Naive B cell (primary cell): ENCODE data around the gene SCAMP4. TPM values are rescaled to one million over a fixed set of nuclear protein-coding genes. Genes with fewer than 3 reads are reported as not detected.

Experiments used
- ATAC-seq, 2 donors: fragments of 150-1000 bp; cut with Tn5 transposase; 2 replicates each; pipeline ENCODE4 v1.10.0; 2021; ENCODE audit warnings: low read depth in 2 of 2, mild to moderate bottlenecking in 2 of 2, moderate library complexity in 2 of 2
- DNase-seq: peaks from one replicate; pipeline ENCODE4 v3.0.0; 2022
- H3K27ac Mint-ChIP-seq, 6 donors: one replicate each; pipeline ENCODE4 v1.8.0; 2020 to 2022; ENCODE audit warnings: mild to moderate bottlenecking in 6 of 6, mixed read lengths in 6 of 6, moderate library complexity in 5 of 6, inconsistent platforms in 2 of 6
- H3K27me3 Mint-ChIP-seq, 3 donors: one replicate each; pipeline ENCODE4 v1.8.0; 2021 to 2022; ENCODE audit warnings: mixed read lengths in 3 of 3, mild to moderate bottlenecking in 1 of 3
- H3K36me3 Mint-ChIP-seq, 2 donors: one replicate each; pipeline ENCODE4 v1.8.0; 2020 to 2022; ENCODE audit warnings: mixed read lengths in 2 of 2, inconsistent platforms in 1 of 2, mild to moderate bottlenecking in 1 of 2
- H3K4me1 Mint-ChIP-seq, 3 donors: one replicate each; pipeline ENCODE4 v1.8.0; 2020 to 2022; ENCODE audit warnings: mixed read lengths in 3 of 3, inconsistent platforms in 1 of 3, mild to moderate bottlenecking in 1 of 3, moderate library complexity in 1 of 3
- H3K4me3 Mint-ChIP-seq, 8 donors: one replicate each; pipeline ENCODE4 v1.8.0; 2020 to 2022; ENCODE audit warnings: mild to moderate bottlenecking in 8 of 8, mixed read lengths in 8 of 8, moderate library complexity in 8 of 8, inconsistent platforms in 2 of 8
- H3K9me3 Mint-ChIP-seq, 7 donors: one replicate each; pipeline ENCODE4 v1.8.0; 2020 to 2022; ENCODE audit warnings: mixed read lengths in 7 of 7, mild to moderate bottlenecking in 5 of 7, inconsistent platforms in 2 of 7, moderate library complexity in 1 of 7
- polyA plus RNA-seq, 6 donors: library from polyadenylated mRNA; unstranded; fragments of 300-500 nt; fragmentation: Illumina TruSeq; gene quantifications; one replicate each; pipeline ENCODE4 v1.2.3, GENCODE V29; 2021; ENCODE audit warnings: low read depth in 6 of 6

SCAMP4 gene
- polyA plus RNA-seq, 6 donors from 2014 or later: 18.9 to 35.1 (median 25.6) TPM

- ATAC-seq: no peak
- Mint-ChIP-seq H3K9me3 (no peaks in the 10 kb centered on the region), H3K27ac (peak overlapping the region; percentile 12 to 99 (median 76)), H3K4me1 (peaks cover 36 to 39% (median 36%) of the 10 kb centered on the region in 3 donors), H3K36me3 (no peaks in the 10 kb centered on the region), H3K27me3 (no peaks in the 10 kb centered on the region), H3K4me3 (peak overlapping the region in 7 of 8 donors; percentile 10 to 64 (median 51))
- DNase-seq: no peak
Measured at GRCh38 chr19:1945899-1946298, 40.7 kb downstream of the SCAMP4 start.

GRCh38 chr19:1947651-1948209, 42.5 kb downstream of the SCAMP4 start:
- Mint-ChIP-seq H3K9me3 (no peaks in the 10 kb centered on the region), H3K36me3 (no peaks in the 10 kb centered on the region), H3K27ac (peak overlapping the region in 1 of 6 donors; percentile 64), H3K4me3 (no peak overlapping the region), H3K27me3 (no peaks in the 10 kb centered on the region), H3K4me1 (peaks cover 27 to 48% (median 27%) of the 10 kb centered on the region in 3 donors)
- ATAC-seq: no peak
- DNase-seq: no peak

GRCh38 chr19:1949304-1950101, 44.3 kb downstream of the SCAMP4 start:
- H3K27me3 Mint-ChIP-seq: no peaks in the 10 kb centered on the region
- H3K36me3 Mint-ChIP-seq: no peaks in the 10 kb centered on the region
- ATAC-seq (no peak), DNase-seq (no peak)
- H3K4me1 Mint-ChIP-seq: peaks cover 13 to 34% (median 14%) of the 10 kb centered on the region in 3 donors
- H3K27ac Mint-ChIP-seq: peak overlapping the region in 3 of 6 donors; percentile 44 to 93 (median 64)
- H3K4me3 Mint-ChIP-seq: peak overlapping the region in 2 of 8 donors; percentile 6 to 33
- no peaks in the 10 kb centered on the region for H3K9me3 Mint-ChIP-seq

GRCh38 chr19:1950640-1951039, 45.4 kb downstream of the SCAMP4 start:
- ATAC-seq (no peak), DNase-seq (no peak)
- Mint-ChIP-seq H3K27ac (peak overlapping the region in 1 of 6 donors; percentile 67), H3K4me3 (peak overlapping the region in 2 of 8 donors; percentile 15 to 64), H3K4me1 (peaks cover 14 to 30% (median 19%) of the 10 kb centered on the region in 3 donors), H3K27me3 (no peaks in the 10 kb centered on the region), H3K36me3 (no peaks in the 10 kb centered on the region), H3K9me3 (no peaks in the 10 kb centered on the region)

GRCh38 chr19:1952635-1953034, 47.4 kb downstream of the SCAMP4 start:
- H3K36me3 Mint-ChIP-seq: no peaks in the 10 kb centered on the region
- H3K4me1 Mint-ChIP-seq: peaks cover 11 to 34% (median 24%) of the 10 kb centered on the region in 3 donors
- H3K9me3 Mint-ChIP-seq: no peaks in the 10 kb centered on the region
- no peaks in the 10 kb centered on the region for H3K27me3 Mint-ChIP-seq
- DNase-seq (no peak), ATAC-seq (no peak)
- peak overlapping the region in 2 of 8 donors; percentile 42 to 47 for H3K4me3 Mint-ChIP-seq
- no peak overlapping the region for H3K27ac Mint-ChIP-seq

- H3K36me3 Mint-ChIP-seq: no peaks in the 10 kb centered on the region
- no peak for DNase-seq
- no peak overlapping the region for H3K27ac Mint-ChIP-seq
- peaks cover 11 to 34% (median 24%) of the 10 kb centered on the region in 3 donors for H3K4me1 Mint-ChIP-seq
- no peak overlapping the region for H3K4me3 Mint-ChIP-seq
- ATAC-seq: no peak
- H3K9me3 Mint-ChIP-seq: no peaks in the 10 kb centered on the region
- H3K27me3 Mint-ChIP-seq: no peaks in the 10 kb centered on the region
Measured at GRCh38 chr19:1953037-1953436, 47.8 kb downstream of the SCAMP4 start.

GRCh38 chr19:1953441-1954094, 48.4 kb downstream of the SCAMP4 start:
- Mint-ChIP-seq H3K36me3 (no peaks in the 10 kb centered on the region), H3K27me3 (no peaks in the 10 kb centered on the region), H3K9me3 (no peaks in the 10 kb centered on the region), H3K4me1 (peaks cover 9 to 32% (median 24%) of the 10 kb centered on the region in 3 donors), H3K27ac (no peak overlapping the region), H3K4me3 (no peak overlapping the region)
- no peak for ATAC-seq
- DNase-seq: no peak

GRCh38 chr19:1954532-1954933, 49.3 kb downstream of the SCAMP4 start:
- Mint-ChIP-seq H3K36me3 (no peaks in the 10 kb centered on the region), H3K27ac (no peak overlapping the region), H3K4me3 (no peak overlapping the region), H3K9me3 (no peaks in the 10 kb centered on the region), H3K4me1 (peaks cover 3 to 27% (median 27%) of the 10 kb centered on the region in 3 donors), H3K27me3 (no peaks in the 10 kb centered on the region)
- ATAC-seq: no peak
- DNase-seq: no peak

GRCh38 chr19:1955171-1956121, 50.2 kb downstream of the SCAMP4 start:
- Mint-ChIP-seq H3K9me3 (no peaks in the 10 kb centered on the region), H3K27ac (peak overlapping the region in 1 of 6 donors; percentile 85), H3K4me1 (peaks cover 3 to 34% (median 24%) of the 10 kb centered on the region in 3 donors)

GRCh38 chr19:1956122-1956494, 50.9 kb downstream of the SCAMP4 start:
- H3K27ac Mint-ChIP-seq: peak overlapping the region in 1 of 6 donors; percentile 31
- DNase-seq (no peak), ATAC-seq (no peak)
- no peaks in the 10 kb centered on the region for H3K27me3 Mint-ChIP-seq
- H3K4me3 Mint-ChIP-seq: no peak overlapping the region
- H3K36me3 Mint-ChIP-seq: no peaks in the 10 kb centered on the region
- H3K4me1 Mint-ChIP-seq: peaks cover 3 to 35% (median 24%) of the 10 kb centered on the region in 3 donors
- H3K9me3 Mint-ChIP-seq: no peaks in the 10 kb centered on the region

More at GRCh38 chr19:1955171-1956121, 50.2 kb downstream of the SCAMP4 start:
- no peaks in the 10 kb centered on the region for H3K36me3 Mint-ChIP-seq
- no peak overlapping the region for H3K4me3 Mint-ChIP-seq
- ATAC-seq (no peak), DNase-seq (no peak)
- H3K27me3 Mint-ChIP-seq: no peaks in the 10 kb centered on the region

GRCh38 chr19:1956868-1957492, 51.8 kb downstream of the SCAMP4 start:
- peak overlapping the region in 2 of 6 donors; percentile 31 to 69 for H3K27ac Mint-ChIP-seq
- H3K9me3 Mint-ChIP-seq: no peaks in the 10 kb centered on the region
- H3K36me3 Mint-ChIP-seq: no peaks in the 10 kb centered on the region
- DNase-seq: no peak
- no peak for ATAC-seq
- peaks cover 7 to 35% (median 28%) of the 10 kb centered on the region in 3 donors for H3K4me1 Mint-ChIP-seq
- H3K27me3 Mint-ChIP-seq: no peaks in the 10 kb centered on the region
- H3K4me3 Mint-ChIP-seq: no peak overlapping the region

GRCh38 chr19:1957562-1958248, 52.5 kb downstream of the SCAMP4 start:
- ATAC-seq: no peak
- H3K4me1 Mint-ChIP-seq: peaks cover 7 to 35% (median 21%) of the 10 kb centered on the region in 3 donors
- no peak for DNase-seq
- no peak overlapping the region for H3K27ac Mint-ChIP-seq
- H3K9me3 Mint-ChIP-seq: no peaks in the 10 kb centered on the region
- H3K27me3 Mint-ChIP-seq: no peaks in the 10 kb centered on the region
- H3K36me3 Mint-ChIP-seq: no peaks in the 10 kb centered on the region
- H3K4me3 Mint-ChIP-seq: no peak overlapping the region
